Progenitor cell of endocrine pancreas (in vitro differentiated cells): ENCODE data around the gene GBGT1. TPM values are rescaled to one million over a fixed set of nuclear protein-coding genes. Genes with fewer than 3 reads are reported as not detected.

Experiments used
- DNase-seq: peaks from one replicate; pipeline ENCODE4 v3.0.0; 2021; ENCODE audit warnings: low spot score; ENCODE audit not compliant: unreplicated experiment
- H3K27ac Mint-ChIP-seq: 2 replicates; pipeline ENCODE4 v1.8.0; 2021; ENCODE audit warnings: mild to moderate bottlenecking, moderate library complexity, mixed read lengths
- H3K27me3 Mint-ChIP-seq: 2 replicates; pipeline ENCODE4 v1.8.0; 2021; ENCODE audit warnings: mixed read lengths
- H3K36me3 Mint-ChIP-seq: 2 replicates; pipeline ENCODE4 v1.8.0; 2022; ENCODE audit warnings: mixed read lengths; ENCODE audit not compliant: insufficient read depth
- H3K4me1 Mint-ChIP-seq: 2 replicates; pipeline ENCODE4 v1.8.0; 2021; ENCODE audit warnings: low read depth, mixed read lengths
- H3K4me3 Mint-ChIP-seq: 2 replicates; pipeline ENCODE4 v1.8.0; 2021; ENCODE audit warnings: low read depth, mild to moderate bottlenecking, moderate library complexity, mixed read lengths
- H3K9me3 Mint-ChIP-seq: 2 replicates; pipeline ENCODE4 v1.8.0; 2021; ENCODE audit warnings: low read depth, mixed read lengths
- total RNA-seq: library from RNA; stranded (reverse); gene quantifications from 2 replicates; pipeline ENCODE4 v1.2.1, GENCODE V29; 2021
- TF ChIP-seq, protein P1 (sequence below): fragments of 200-600 bp; sonication (generic); IDR thresholded peaks from one replicate; pipeline ENCODE4 v1.5.0; 2021; ENCODE audit warnings: antibody characterized with exemption, mild to moderate bottlenecking; ENCODE audit not compliant: unreplicated experiment

Gene GBGT1
- total RNA-seq, 1 donor from 2014 or later, result 5.2 TPM

GRCh38 chr9:133115604-133116345 lies 47.9 kb downstream of the GBGT1 start:
- H3K27me3 Mint-ChIP-seq, result no peaks in the 10 kb centered on the region
- no peaks in the 10 kb centered on the region for H3K36me3 Mint-ChIP-seq
- no peak overlapping the region for H3K4me3 Mint-ChIP-seq
- no peak overlapping the region for H3K27ac Mint-ChIP-seq
- DNase-seq, result no peak
- TF ChIP-seq, protein P1, sequence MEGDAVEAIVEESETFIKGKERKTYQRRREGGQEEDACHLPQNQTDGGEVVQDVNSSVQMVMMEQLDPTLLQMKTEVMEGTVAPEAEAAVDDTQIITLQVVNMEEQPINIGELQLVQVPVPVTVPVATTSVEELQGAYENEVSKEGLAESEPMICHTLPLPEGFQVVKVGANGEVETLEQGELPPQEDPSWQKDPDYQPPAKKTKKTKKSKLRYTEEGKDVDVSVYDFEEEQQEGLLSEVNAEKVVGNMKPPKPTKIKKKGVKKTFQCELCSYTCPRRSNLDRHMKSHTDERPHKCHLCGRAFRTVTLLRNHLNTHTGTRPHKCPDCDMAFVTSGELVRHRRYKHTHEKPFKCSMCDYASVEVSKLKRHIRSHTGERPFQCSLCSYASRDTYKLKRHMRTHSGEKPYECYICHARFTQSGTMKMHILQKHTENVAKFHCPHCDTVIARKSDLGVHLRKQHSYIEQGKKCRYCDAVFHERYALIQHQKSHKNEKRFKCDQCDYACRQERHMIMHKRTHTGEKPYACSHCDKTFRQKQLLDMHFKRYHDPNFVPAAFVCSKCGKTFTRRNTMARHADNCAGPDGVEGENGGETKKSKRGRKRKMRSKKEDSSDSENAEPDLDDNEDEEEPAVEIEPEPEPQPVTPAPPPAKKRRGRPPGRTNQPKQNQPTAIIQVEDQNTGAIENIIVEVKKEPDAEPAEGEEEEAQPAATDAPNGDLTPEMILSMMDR, result no peak
- no peaks in the 10 kb centered on the region for H3K9me3 Mint-ChIP-seq
- peaks cover 9% of the 10 kb centered on the region for H3K4me1 Mint-ChIP-seq

DNA sequence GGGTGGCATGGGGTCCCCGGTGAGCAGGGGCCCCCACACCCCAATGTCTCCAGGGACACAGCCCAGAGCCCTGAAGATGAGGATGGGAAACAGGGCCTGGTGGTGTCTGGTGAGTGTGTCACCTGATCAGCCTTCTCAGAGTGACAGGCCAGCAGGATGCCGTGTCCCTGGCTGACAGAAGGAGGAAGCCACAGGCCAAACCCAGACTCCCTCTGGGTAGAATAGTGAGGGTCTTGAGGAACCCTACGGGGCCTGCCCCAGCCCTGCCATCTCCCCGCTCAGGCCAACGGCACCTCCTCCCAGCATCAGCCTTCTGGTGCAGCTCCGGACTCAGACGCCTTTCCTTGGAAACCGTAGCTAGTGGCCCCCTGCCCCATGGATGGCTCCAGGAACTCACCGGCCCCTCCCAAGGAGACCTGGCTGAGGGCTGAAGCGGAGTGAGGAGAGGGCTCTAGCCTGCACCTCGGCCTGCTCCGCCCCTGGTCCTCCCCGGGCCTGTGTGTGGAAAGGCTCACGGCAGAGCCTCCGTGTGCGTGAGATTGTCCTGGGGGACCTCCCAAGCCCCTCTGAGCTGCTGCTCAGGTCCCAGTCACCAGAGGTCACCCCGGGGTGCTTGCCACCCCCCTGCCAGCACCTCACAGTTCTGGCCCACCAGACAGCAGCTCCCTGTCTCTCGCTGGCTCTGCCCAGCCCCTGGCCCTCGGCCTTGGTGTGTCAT lies 48.7 kb downstream of the GBGT1 start:
- H3K4me1 Mint-ChIP-seq, result peaks cover 6% of the 10 kb centered on the region
- TF ChIP-seq, protein P1, result no peak
- H3K9me3 Mint-ChIP-seq, result no peaks in the 10 kb centered on the region
- no peak for DNase-seq
- no peak overlapping the region for H3K4me3 Mint-ChIP-seq
- H3K36me3 Mint-ChIP-seq, result peaks cover 1% of the 10 kb centered on the region
- no peak overlapping the region for H3K27ac Mint-ChIP-seq
- no peaks in the 10 kb centered on the region for H3K27me3 Mint-ChIP-seq

GRCh38 chr9:133113949-133114885 lies 49.5 kb downstream of the GBGT1 start:
- no peak overlapping the region for H3K4me3 Mint-ChIP-seq
- TF ChIP-seq, protein P1, result no peak
- peak overlapping the region; percentile 73 for H3K27ac Mint-ChIP-seq

GRCh38 chr9:133113163-133113948 lies 50.4 kb downstream of the GBGT1 start:
- no peak for DNase-seq
- TF ChIP-seq, protein P1, result no peak
- H3K36me3 Mint-ChIP-seq, result peaks cover 4% of the 10 kb centered on the region
- H3K27ac Mint-ChIP-seq, result no peak overlapping the region
- H3K4me3 Mint-ChIP-seq, result no peak overlapping the region
- peaks cover 2% of the 10 kb centered on the region for H3K4me1 Mint-ChIP-seq
- no peaks in the 10 kb centered on the region for H3K27me3 Mint-ChIP-seq
- no peaks in the 10 kb centered on the region for H3K9me3 Mint-ChIP-seq

More at GRCh38 chr9:133113949-133114885, 49.5 kb downstream of the GBGT1 start:
- Mint-ChIP-seq H3K36me3 (peaks cover 4% of the 10 kb centered on the region), H3K9me3 (no peaks in the 10 kb centered on the region), H3K4me1 (peaks cover 4% of the 10 kb centered on the region), H3K27me3 (no peaks in the 10 kb centered on the region)
- DNase-seq, result no peak
